ENCODE data around the gene GTF2I.
"Not testable (repeated sequence)": the region's sequence is repeated elsewhere in the genome, so short reads cannot be mapped to it uniquely, and the experiment has no call there.

GTF2I gene

DNA sequence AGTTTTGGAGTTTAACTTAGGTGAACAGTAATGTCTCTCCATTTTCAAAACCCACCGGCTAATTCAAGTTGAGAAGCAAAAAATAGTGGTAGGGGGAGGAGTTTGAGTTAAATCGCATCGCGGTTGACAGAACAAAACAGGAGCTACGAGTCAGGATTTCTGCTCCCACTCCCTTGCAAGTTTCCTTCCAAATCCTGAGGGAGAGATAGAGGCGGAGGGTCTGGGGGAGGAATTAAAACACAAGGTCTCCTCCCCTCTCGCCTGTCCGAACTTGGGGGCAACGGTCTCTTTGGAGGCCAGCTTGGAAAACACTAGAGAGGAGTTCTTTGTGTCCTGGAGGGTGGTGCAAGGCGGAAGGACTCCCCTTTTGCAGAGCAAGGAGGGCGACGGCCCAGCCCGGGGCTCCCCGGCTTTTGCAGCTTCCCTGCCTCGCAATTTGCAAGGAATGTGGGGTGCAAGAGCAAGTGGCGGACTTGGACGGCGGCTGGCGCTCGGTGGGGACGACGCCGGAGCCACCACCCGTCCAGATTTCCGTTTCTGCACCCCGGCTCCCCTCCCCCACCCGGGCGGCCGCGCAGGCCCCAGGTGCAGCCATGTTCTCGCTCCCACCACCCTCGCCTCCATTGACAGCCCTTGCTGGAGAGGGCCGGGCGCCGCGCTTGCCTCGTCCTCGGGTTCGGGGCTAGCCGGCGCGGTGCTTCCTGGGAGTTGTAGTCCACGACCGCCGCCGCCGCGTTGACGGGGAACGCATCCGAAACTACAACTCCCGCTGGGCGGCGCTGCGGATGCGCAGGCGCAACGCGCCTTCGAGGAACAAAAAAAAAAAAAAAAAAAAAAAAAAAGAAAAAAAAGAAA lies 454 bp upstream of the GTF2I start:
- peak; percentile 96 for DNase-seq

GRCh38 chr7:74658178-74659004 lies 873 bp downstream of the GTF2I start:
- DNase-seq: peak; percentile 81

DNA sequence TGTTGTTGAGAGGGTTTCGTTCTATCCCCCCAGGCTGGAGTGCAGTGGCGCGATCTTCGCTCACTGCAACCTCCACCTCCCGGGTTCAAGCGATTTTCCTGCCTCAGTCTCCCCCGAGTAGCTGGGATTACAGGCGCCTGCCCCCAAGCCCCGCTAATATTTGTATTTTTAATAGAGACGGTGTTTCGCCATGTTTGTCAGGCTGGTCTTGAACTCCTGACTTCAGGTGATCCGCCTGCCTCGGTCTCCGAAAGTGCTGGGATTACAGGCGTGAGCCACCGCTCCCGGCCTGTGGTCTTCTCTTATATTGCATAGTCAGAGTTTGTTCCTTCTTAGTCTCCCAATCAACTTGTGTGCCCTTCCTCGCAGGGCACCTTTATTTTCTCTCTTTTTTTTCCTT lies 2.7 kb downstream of the GTF2I start:
- not testable (repeated sequence) for DNase-seq

DNA sequence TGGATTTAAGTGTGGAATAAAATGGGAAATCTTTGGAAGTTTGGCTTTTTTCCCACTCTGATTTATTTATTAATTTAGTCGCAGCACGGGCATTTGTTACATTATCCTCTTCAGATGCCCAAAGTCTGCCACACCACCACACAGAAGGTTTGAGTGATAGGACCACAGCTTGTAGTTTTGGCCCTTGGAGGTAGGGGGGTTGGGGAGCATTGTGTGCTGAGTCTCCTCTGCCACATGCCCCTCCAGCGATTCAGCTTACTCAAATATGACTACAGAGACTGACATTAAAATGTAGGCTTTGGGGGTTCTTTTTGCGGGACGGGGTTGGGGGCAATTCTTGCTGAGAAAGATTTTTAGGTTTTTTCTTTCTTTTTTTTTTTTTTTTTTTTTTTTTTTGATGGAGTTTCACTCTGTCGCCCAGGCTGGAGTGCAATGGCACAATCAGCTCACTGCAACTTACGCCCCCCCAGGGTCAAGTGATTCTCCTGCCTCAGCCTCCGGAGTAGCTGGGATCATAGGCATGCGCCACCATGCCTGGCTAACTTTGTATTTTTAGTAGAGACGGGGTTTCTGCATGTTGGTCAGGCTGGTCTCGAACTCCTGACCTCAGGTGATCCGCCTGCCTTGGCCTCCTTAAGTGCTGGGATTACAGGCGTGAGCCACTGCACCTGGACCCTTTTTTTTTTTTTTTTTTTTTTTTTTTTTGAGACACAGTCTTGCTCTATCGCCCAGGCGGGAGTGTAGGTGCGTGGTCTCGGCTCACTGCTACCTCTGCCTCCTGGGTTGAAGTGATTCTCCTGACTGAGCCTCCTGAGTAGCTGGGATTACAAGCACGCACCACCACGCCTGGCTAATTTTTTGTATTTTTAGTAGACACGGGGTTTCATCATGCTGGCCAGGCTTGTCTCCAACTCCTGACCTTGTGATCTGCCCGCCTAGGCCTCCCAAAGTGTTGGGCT lies 4.6 kb downstream of the GTF2I start:
- not testable (repeated sequence) for DNase-seq

DNA sequence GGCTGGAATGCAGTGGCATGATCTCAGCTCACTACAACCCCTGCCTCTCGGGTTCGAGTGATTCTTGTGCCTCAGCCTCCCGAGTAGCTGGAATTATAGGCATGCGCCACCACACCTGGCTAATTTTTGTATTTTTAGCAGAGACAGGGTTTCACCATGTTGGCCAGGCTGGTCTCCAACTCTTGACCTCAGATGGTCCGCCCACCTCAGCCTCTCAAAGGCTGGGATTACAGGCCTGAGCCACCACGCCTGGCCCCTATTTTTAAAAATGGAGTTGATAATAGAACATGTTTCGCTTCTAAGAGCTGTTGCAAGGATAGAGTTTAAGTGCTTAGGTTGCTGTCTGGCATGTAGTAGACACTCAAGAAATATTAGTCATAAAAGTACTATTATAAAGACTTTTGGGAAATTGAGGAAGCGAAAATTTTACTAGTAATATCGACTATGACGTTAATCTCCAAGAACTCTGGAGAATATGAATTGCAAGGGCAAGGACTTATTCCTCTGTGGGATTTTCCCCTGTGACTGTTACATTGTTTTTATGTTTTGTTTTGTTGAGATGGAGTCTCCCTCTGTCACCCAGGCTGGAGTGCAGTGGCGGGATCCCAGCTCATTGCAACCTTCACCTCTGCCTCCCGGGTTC lies 7.9 kb downstream of the GTF2I start:
- DNase-seq: no peak

DNA sequence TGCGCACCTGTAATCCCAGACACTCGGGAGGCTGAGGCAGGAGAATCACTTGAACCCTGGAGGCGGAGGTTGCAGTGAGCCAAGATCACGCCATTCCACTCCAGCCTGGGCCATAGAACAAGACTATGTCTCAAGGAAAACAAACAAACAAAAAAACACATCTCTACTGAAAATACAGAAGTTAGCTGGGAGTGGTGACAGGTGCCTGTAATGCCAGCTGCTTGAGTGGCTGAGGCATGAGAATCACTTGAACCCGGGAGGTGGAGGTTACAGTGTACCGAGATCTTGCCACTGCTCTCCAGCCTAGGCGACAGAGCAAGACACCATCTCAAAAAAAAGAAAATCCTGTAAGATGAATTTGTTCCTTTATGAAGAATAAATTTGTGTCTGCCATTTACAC lies 9.5 kb downstream of the GTF2I start:
- not testable (repeated sequence) for DNase-seq

- not testable (repeated sequence) for DNase-seq
These were observed 10.0 kb downstream of the GTF2I start for GRCh38 chr7:74667520-74667919.

DNA sequence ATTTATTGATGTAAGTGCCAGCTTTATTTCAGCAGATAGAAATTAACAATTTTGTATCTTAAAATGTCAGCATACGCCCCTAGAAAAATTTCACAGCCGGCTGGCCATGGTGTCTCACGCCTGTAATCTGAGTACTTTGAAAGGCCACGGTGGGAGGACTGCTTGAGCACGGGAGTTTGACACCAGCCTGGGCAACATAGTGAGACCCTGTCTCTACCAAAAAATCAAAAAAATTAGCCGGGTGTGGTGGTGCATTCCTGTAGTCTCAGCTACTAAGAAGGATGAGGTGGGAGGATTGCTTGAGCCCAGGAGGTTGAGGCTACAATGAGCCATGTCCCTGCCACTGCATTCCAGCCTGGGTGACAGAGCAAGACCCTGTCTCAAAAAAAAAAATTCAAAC lies 14.1 kb downstream of the GTF2I start:
- no peak for DNase-seq

DNA sequence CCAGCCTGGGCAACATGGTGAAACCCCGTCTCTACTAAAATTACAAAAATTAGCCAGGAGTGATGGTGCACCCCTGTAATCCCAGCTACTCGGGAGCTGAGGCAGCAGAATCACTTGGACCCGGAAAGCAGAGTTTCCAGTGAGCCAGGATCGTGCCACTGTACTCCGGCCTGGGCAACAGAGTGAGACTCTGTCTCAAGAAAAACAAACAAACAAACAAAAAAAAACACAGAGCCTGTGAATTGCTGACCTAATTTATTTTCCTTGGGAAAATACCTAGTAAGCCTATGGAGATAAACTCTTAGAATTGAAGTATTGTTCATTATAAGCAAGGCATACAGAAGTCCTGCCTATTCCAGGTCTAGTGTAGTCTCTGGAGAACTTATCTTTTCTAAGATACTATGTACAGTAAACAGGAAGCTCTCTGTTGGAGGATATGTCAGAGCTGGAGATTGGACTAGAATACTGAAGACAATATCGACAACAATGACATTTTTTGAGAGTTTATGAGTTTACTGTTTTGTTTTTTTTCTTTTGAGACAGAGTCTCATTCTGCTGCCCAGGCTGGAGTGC lies 14.9 kb downstream of the GTF2I start:
- no peak for DNase-seq

DNA sequence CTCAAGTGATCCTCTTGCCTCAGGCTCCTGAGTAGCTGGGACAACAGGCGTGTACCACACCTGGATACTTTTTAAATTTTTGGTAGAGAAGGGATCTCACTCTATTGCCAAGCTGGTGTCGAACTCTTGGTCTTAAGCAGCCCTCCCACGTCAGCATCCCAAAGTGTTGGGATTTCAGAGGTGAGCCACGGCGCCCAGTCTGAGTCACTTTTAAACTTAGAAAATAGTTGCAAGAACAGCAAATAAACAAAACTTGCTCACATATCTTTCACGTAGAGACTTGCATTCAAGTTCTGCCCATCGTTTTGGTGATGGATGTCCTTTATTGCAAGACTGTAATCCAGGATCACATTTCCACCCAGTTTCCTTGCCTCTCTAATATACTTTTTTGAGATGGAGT lies 16.6 kb downstream of the GTF2I start:
- no peak for DNase-seq

DNA sequence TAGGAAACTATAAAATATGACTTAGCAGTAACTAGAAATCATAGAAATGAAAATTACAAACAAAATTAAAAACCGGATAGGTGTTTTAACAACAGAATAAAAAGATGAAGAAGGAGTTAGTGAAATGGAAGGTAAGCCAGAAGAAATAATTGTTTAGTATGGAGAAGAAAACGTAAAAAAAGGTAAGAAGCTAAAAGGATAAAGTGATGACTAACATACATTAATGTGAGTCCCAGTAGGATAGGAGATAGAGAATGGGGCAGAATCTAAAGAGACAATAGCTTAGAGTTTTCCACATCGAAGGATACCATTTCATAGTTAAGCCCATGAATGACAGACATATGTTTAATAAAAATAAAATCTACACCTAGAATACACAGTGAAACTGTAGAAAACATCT lies 25.3 kb downstream of the GTF2I start:
- DNase-seq: no peak

DNA sequence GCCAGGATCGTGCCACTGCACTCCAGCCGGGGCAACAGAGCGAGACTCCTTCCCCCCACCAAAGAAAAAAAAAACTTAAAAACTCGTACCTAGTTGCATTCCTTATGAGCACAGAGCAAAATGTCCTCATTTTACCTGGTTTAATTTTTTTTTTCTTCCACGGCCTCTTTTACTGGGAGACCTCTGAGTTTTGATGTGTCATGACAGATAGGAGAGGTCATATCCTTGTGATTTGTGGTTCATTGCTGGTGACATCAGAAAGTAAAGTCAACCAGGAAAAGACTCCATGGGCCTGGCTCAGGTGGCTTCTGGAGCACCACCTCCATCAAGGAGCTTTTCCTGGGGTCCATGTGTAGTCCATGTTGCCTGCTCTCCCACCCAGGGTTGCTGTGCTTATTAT lies 26.3 kb downstream of the GTF2I start:
- DNase-seq: no peak

DNA sequence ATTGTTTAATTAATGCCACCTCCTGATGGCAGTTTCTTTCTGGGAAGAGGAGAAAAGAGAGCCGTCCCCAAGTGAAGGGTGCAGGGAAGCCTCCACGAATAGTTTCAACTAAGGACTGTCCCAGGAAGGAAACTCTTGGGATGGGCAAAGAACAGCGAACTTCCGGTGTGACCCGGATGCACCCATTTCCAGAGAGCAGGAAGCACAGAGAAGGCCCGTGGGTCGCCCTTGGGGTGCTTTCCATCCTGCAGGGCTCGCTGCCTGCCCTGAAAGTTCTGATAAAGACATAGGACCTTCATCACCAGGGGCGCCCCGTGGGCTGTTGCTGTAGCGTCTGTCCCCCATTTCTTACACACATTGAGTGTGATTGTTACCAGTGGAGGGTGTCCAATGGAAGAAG lies 27.0 kb downstream of the GTF2I start:
- no peak for DNase-seq

DNA sequence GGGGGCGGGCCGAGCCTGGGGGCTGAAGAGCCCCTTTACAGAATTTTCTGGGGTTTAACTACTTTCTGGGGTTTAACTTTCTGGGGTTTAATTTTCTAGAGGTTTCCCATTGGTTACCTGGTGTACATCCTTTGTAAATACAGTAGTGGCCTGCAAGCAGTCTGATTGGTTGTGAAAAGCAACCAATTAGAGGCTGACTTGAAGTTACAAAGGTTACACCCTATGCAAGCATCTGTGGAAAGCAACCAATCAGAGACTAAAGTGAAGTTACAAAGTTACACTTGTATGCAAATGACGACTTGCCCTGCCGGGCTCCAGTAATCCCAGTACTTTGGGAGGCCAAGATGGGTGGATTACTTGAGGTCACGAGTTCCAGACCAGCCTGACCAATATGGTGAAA lies 27.4 kb downstream of the GTF2I start:
- DNase-seq: no peak

- DNase-seq: no peak
These were observed 33.0 kb downstream of the GTF2I start for GRCh38 chr7:74690474-74690873.

- DNase-seq: not testable (repeated sequence)
These were observed 46.9 kb downstream of the GTF2I start for GRCh38 chr7:74704419-74704818.

- DNase-seq: no peak
These were observed 49.7 kb downstream of the GTF2I start for GRCh38 chr7:74707238-74707637.

GRCh38 chr7:74708569-74709275 lies 51.2 kb downstream of the GTF2I start:
- DNase-seq: no peak

GRCh38 chr7:74709880-74710671 lies 52.6 kb downstream of the GTF2I start:
- DNase-seq: no peak

GRCh38 chr7:74713567-74713966 lies 56.0 kb downstream of the GTF2I start:
- DNase-seq: no peak
